T47D (cell line): Measurements from ENCODE around the gene PCSK4.

ENCODE experiments used
- DNase-seq, 2 experiments: peaks; one replicate each; pipeline versions ENCODE4 v3.0.0 to v3.0.0-alpha.2; 2011 to 2012; ENCODE audit warnings: low read depth in 1 of 2, low spot score in 1 of 2
- JUND ChIP-seq: IDR thresholded peaks from 2 replicates; pipeline ENCODE4 v1.6.1; 2012; ENCODE audit warnings: low read depth
- in situ Hi-C: cut with HindIII; loops from 2 replicates; pipeline ENCODE4 v1.10.0; 2016; ENCODE audit warnings: low sequenced_read_pairs, low pct_unique_long_range_greater_than_20kb

Gene PCSK4

DNA sequence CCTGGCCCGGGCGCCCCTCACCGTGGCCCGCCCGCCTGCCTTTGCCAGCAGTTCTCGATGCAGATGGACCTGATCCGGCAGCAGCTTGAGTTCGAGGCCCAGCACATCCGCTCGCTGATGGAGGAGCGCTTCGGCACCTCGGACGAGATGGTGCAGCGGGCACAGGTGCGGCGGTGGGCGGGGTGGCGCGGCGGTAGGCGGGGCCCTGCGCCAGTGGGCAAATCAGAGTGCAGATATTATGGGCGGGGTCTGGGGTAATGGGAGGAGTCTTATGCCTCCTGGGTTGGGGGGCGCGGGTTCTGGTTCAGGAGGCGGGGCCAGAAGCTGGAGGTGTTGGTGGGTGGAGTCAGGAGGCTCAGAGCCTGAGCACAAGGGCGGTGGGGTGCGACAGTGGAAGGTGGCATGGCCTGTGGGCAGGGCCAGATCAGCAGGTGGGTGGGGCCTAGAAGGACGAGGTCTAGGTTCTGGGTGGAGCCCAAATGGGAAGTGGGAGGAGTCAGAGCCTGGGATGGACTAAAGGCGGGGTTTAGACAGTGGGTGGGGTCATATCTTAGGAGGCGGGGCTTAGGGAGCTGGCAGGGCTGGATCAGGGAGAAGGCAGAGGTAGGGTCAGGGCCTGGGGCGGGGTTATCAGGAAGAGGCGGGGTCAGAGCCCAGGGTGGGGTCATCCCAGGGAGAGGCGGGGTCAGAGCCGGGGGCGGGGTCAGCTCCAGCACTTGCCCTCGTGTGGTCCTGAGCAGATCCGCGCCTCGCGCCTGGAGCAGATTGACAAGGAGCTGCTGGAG is 34.6 kb downstream of the PCSK4 start:
- DNase-seq: peak; percentile 95 to 98
- in situ Hi-C loops: no loop called here
- TF ChIP-seq JUND: no peak

GRCh38 chr19:1455002-1455335 is 35.2 kb downstream of the PCSK4 start:
- in situ Hi-C loops: no loop called here
- DNase-seq: peak in 1 of 2 experiments; percentile 48
- no peak for TF ChIP-seq JUND

GRCh38 chr19:1453525-1454364 is 36.4 kb downstream of the PCSK4 start:
- in situ Hi-C loops: no loop called here
- TF ChIP-seq JUND: no peak
- peak; percentile 61 to 85 for DNase-seq

- DNase-seq: no peak
- in situ Hi-C loops: no loop called here
Observed at GRCh38 chr19:1452802-1453524, 37.2 kb downstream of the PCSK4 start.

DNA sequence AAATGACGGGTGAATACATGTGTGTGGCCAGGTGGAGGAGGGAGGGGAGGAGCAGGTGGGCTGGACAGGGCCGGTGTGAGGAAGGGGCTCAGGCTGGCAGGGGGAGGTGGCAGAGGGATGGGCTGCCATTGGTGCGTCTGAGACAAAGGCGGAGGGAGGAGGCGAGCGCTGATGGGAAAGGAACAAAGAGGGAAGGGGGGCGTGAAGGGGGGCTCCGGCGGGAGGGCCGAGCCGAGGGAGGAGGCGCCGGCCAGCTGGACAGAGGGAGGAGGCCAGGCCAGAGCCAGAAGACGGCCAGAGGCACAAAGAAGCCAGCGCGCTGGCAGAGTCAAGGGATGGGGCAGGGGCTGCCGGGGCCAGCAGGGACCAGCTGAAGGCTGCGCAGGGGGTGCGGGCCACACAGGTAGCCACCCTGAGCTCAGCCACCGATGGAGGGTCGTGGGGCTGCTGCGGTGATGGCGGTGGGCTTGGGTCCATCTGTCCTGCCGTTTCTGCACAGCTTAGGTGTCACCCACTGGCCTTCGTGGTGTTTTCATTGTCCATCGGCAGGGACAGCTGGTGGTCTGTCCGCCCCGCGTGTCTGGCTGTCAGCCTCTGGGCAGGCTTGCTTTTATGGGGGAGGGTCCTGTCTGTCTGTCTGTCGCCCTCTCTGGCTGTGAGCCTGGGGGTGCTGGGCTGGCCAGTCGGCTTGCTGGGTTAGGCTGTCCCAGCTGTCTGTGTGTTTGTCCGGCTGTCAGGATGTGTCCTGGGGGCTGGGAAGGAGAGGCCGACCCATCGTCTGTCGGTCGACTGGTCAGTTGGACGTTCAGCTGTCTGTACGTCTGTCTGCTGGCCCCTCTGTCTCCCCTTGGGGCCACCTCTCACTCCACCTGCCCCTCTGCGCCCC is 38.0 kb downstream of the PCSK4 start:
- no peak for DNase-seq
- no peak for TF ChIP-seq JUND
- in situ Hi-C loops: no loop called here

More at GRCh38 chr19:1452802-1453524, 37.2 kb downstream of the PCSK4 start:
- no peak for TF ChIP-seq JUND

DNA sequence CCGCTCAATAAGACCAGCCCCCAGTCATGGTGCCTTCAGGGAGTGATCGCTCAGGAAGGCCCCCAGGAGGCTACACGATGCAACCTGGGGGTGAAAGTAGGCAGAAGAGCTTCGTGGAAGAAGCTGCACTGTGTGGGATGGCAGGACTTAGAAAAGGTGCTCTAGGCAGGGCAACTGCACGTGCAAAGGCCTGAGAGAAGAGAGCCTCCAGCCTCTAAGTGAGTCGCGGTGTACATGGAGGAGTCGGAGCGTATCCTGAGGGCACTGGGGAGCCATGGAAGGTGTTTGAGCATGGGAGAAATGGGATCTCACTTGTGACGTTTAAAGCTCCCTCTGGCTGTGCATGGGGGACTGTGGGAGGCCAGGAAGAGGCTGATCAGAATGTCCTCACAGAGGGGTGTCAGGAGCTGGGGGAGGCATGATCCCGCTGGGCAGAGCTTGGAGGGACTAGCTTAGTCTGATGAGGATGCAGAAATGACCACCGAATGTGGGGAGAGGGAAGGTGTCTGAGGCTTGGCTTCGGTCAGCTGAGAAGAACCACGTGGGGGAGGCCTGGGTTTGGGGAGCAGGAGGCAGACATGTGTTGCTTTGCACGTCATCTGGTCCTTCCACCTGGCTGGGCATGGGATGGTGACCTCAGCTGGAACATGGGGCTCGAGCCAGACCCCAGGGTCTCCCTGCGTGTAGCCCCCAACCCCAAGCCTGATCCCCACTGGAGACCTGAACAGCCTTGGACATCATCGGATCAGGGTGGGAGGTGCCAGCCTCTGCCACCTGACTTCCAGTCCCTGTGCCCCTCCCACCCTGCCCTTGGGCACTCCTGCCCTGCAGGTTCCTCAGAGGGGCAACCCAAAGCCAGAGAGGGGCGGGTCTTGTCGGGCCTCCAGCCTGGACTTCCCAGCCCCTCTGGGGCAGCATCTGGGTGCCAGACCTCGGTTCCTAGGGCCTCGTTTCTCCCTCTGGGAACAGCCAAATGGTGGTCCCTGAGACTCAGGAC is 39.1 kb downstream of the PCSK4 start:
- in situ Hi-C loops: no loop called here
- no peak for DNase-seq
- TF ChIP-seq JUND: no peak

- in situ Hi-C loops: no loop called here
- TF ChIP-seq JUND: no peak
- DNase-seq: peak in 1 of 2 experiments; percentile 74
Observed at GRCh38 chr19:1449467-1450442, 40.4 kb downstream of the PCSK4 start, which contains the start of gene APC2. APC2 (plus strand) TSS chr19:1450121; CDS start chr19:1453002, 2,881 bp downstream.

- in situ Hi-C loops: no loop called here
- TF ChIP-seq JUND: no peak
- no peak for DNase-seq
Observed at GRCh38 chr19:1447944-1448343, 42.2 kb downstream of the PCSK4 start.

- no peak for TF ChIP-seq JUND
- no peak for DNase-seq
- in situ Hi-C loops: no loop called here
Observed at GRCh38 chr19:1447504-1447903, 42.6 kb downstream of the PCSK4 start.
